GM04504 (cell line): ENCODE data around the gene HHAT.

Experiments
- DNase-seq: peaks from one replicate; pipeline ENCODE4 v3.0.0-alpha.2; 2012; ENCODE audit warnings: low read depth

Gene HHAT

GRCh38 chr1:210328746-210329503, at the start of gene HHAT:
HHAT (plus strand) TSS chr1:210328902; CDS start chr1:210348976, 20,074 bp downstream.
- peak; percentile 56 for DNase-seq

GRCh38 chr1:210280221-210280620, 48.5 kb upstream of the HHAT start:
- DNase-seq, result no peak

- no peak for DNase-seq
Observed at GRCh38 chr1:210288116-210288515, 40.6 kb upstream of the HHAT start.

- no peak for DNase-seq
Observed at GRCh38 chr1:210289248-210289647, 39.5 kb upstream of the HHAT start.

GRCh38 chr1:210291081-210291764, 37.5 kb upstream of the HHAT start:
- no peak for DNase-seq

- DNase-seq, result peak; percentile 61
Observed at GRCh38 chr1:210291786-210292230, 36.9 kb upstream of the HHAT start.

- DNase-seq, result no peak
Observed at GRCh38 chr1:210292231-210292871, 36.4 kb upstream of the HHAT start.

- DNase-seq, result peak; percentile 90
Observed at GRCh38 chr1:210293171-210293607, 35.5 kb upstream of the HHAT start.

- DNase-seq, result peak; percentile 48
Observed at GRCh38 chr1:210294999-210295745, 33.5 kb upstream of the HHAT start.

- no peak for DNase-seq
Observed at GRCh38 chr1:210296682-210297081, 32.0 kb upstream of the HHAT start.

GRCh38 chr1:210298296-210298695, 30.4 kb upstream of the HHAT start:
- no peak for DNase-seq

- no peak for DNase-seq
Observed at GRCh38 chr1:210298936-210299335, 29.8 kb upstream of the HHAT start.

GRCh38 chr1:210299501-210299900, 29.2 kb upstream of the HHAT start:
- no peak for DNase-seq

- no peak for DNase-seq
Observed at GRCh38 chr1:210300923-210301614, 27.6 kb upstream of the HHAT start.

- DNase-seq, result no peak
Observed at GRCh38 chr1:210301615-210302000, 27.1 kb upstream of the HHAT start.

GRCh38 chr1:210302501-210302900, 26.2 kb upstream of the HHAT start:
- DNase-seq, result no peak

GRCh38 chr1:210303391-210303790, 25.3 kb upstream of the HHAT start:
- DNase-seq, result no peak

GRCh38 chr1:210310562-210311153, 18.0 kb upstream of the HHAT start:
- DNase-seq, result no peak

- DNase-seq, result no peak
Observed at GRCh38 chr1:210311726-210312493, 16.8 kb upstream of the HHAT start.

GRCh38 chr1:210313046-210313595, 15.6 kb upstream of the HHAT start:
- no peak for DNase-seq
